ENCODE data around the gene POTEE.
A peak's percentile ranks its signal among the peaks of the same experiment; 100 is the strongest.
"Not testable (repeated sequence)": the region's sequence is repeated elsewhere in the genome, so short reads cannot be mapped to it uniquely, and the experiment has no call there.

The POTEE gene

DNA sequence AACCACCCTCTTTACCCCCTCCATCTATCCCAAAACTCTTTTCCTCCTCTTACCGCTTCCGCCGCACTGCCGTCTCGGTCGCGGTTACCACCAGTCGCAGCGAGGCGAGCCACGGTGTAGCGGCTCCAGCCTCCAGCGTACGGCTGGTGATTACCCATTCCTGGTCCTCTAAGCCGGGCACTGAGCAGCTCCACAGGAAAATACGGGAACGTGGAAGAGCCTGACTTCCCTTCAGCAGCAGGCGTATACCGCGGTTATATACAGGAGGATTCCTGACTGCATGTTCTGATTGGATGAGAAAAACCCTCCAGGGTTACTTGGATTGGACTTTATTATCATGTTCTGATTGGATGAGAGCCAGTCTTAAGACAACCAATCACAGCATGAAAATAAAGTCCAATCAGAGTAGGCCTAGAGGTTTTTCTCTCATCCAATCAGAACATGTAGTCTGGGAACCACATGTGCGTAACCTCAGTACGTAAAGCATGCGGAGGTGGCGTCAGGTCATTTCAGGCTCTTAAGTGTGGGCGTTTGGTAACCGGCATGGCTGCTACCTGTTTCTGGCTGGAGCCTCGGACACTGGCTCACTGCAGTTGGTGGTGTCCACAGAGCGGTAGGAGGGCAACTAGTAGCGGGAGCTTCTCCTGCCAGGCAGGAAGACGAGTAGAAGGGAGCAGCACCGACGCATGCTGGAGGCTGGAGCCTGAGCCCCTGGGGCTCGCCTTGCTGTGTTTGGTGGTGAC, at the start of gene POTEE:
TSS of gene POTEE (plus strand) at position 507 of the 743 bp plus-strand sequence. CDS start 8,867 bp downstream, outside the sequence.
- not testable (repeated sequence) for DNase-seq

DNA sequence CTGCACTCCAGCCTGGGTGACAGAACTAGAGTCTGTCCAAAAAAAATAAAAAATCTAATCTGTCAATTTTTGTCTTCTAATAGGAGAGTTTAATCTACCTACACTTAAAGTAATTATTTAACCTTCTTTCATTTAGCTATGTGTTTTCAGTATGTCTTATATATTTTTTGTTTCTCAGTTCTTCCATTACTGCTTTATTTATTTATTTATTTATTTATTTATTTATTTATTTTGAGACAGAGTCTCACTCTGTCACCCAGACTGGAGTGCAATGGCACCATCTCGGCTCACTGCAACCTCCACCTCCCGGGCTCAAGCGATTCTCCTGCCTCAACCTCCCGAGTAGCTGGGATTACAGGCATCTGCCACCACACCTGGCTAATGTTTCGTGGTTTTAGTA, 43.8 kb upstream of the POTEE start:
- DNase-seq, result not testable (repeated sequence)

DNA sequence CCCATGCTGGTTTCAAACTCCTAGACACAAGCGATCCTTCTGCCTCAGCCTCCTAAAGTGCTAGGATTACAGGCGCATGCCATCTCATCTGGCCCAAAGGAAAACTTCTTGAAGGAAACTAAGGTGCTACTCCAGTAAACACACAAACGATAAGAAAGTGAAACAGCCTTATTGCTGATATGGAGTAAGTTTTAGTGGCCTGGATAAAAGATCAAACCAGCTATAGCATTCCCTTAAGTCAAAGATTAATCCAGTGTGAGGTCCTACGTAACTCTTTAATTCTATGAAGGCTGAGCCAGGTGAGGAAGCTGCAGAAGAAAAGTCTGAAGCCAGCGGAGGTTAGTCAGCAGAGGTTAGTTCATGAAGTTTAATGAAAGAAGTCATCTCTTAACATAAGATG, 40.8 kb upstream of the POTEE start:
- DNase-seq, result no peak

DNA sequence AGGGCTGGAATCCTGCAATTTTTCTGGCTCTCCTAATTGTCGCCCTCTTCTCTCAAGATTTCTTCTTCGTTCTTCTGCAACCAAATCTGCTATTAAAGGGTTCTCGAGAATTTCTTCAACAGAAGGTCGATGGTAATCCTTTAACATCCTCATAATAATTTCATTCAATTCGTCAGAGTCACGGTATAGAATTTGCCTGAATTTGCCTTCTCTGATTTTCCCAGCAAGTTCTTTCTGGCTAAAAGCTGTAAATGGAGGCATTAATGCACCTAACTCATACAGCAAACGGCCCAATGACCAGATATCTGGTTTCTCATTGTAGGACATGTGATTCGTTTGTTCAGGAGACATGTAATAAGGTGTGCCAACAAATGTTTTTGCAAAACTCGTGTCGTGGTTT, 31.3 kb upstream of the POTEE start:
- not testable (repeated sequence) for DNase-seq

DNA sequence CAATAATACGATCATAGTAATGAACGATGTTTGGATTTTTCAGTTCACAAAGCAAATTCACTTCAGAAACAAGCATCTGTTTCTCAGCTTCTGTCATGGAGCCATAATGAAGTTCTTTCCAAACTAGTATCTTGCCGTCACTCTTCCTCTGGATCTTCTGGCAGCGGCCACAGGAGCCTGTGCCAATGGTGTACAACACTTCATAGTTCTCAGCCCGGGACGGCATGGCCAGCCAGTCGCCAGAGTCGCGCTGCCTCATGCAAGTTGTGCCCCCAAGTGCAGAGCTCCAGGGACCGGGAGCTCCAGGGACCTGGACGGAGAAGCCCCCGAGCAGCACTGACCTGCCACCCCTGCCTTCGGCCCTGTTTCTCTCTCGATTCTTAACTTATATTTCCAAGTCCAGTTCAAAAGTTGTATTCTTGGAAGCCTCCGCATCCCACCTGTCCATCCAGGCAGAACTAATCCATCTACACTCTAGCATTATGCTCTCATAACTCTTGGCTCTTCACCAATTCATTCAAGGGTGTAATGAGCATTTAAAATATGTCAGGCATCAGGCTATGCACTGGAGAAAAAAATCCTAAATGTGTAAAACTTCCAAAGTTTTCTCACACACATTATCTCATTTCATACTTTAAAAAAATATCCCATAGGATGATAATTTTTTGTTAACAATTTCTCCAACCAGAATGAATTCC, 30.5 kb upstream of the POTEE start:
- DNase-seq, result not testable (repeated sequence)

DNA sequence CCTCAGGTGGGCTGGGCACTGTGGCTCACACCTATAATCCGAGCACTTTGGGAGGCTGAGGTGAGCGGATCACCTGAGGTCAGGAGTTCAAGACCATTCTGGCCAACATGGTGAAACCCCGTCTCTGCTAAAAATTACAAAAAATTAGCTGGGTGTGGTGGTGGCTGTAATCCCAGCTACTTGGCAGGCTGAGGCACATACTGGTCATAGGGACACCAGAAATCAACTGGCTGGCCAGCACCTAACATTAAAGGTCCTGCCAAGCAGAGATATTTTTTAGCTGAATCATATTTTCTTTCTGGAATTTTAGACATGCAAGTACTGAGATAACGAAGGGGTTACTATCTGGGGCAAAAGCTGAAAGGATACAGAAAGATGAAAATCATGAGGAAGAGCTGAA, 27.9 kb upstream of the POTEE start:
- not testable (repeated sequence) for DNase-seq

- not testable (repeated sequence) for DNase-seq
These were observed 15.9 kb upstream of the POTEE start for GRCh38 chr2:131193421-131193820.

- not testable (repeated sequence) for DNase-seq
These were observed 13.2 kb upstream of the POTEE start for GRCh38 chr2:131196186-131196585.

GRCh38 chr2:131201098-131201497, 8.2 kb upstream of the POTEE start:
- DNase-seq, result no peak

DNA sequence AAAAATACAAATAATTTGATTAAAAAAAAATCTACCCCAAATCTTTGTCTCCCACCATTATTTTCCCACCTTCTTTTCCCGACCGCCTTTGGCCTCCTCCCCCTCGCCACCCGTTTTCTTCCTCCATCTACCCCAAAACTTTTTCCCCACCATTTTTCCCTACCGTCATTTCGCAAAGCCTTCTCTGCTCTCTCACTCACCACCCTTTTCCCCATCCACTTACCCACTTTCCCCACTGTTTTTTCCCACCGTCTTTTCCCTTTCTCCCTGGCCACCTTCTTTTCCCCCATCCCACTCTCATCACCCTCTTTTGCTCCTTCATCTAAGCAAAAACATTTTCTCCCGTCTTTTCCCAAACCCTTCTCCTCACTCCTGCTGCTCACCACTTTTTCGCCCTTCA, 1.5 kb upstream of the POTEE start:
- DNase-seq, result not testable (repeated sequence)

DNA sequence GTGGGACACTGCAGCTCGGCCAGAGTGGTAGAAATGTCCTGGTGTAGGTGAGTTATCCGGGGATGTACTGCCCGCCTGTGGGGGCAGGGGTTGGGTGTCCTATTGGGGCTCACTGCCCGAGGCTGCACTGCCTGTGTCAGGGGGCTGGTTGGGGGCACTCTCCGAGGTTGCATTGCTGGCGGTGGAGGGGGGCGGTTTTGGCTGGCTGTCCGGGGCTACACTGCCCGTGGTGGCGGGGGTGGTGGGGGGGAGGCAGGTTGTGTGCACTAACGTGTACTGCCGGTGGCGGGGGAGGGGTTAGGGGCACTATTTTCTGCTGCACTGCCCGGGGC, 403 bp downstream of the POTEE start:
- not testable (repeated sequence) for DNase-seq

GRCh38 chr2:131210434-131211211, 1.3 kb downstream of the POTEE start:
- DNase-seq, result not testable (repeated sequence)

DNA sequence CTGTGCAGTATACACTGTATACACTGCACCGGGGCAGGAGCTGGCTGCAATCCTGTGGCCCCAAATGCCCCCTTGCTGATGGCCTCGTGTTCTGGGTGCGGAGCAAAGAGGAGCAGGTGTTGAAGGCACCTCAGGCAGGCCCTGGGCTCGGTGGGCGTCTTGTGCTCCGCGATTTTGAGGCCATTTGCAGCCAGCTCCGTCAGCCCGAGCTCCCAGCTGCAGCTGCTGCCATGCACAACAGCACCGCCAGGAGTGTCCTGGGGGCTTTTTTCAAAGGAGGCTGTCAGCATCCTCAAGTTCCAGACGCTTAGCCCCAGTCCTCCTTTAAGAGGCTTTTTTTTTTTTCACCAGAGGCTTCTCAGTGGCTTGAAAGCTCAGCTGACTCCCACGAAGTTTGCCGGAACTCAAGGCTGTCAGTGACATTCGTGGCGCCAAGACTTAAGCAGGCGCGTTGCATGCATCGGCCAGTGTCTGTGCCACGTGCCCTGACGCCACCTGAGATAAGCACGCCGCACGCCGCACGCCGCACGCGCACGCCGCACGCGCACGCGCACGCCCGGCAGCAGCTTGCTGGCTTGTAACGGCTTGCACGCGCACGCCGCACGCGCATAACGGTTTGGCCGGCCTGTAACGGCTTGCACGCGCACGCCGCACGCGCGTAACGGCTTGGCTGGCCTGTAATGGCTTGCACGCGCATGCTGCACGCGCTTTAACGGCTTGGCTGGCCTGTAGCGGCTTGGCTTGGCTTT, 8.1 kb downstream of the POTEE start:
- not testable (repeated sequence) for DNase-seq

GRCh38 chr2:131235543-131236449, 26.5 kb downstream of the POTEE start:
- DNase-seq, result peak; percentile 1
